Measurements from ENCODE around the gene PPM1J.

PPM1J gene

GRCh38 chr1:112704391-112704933, 10.7 kb downstream of the PPM1J start:
- DNase-seq (ENCODE audit: low spot score), result no peak

GRCh38 chr1:112703706-112704105, 11.4 kb downstream of the PPM1J start:
- DNase-seq (ENCODE audit: low spot score), result no peak

- DNase-seq (ENCODE audit: low spot score), result no peak
Measured at GRCh38 chr1:112702420-112703261, 12.5 kb downstream of the PPM1J start.

GRCh38 chr1:112702067-112702395, 13.1 kb downstream of the PPM1J start:
- DNase-seq (ENCODE audit: low spot score), result no peak

- DNase-seq (ENCODE audit: low spot score), result no peak
Measured at GRCh38 chr1:112701227-112702066, 13.7 kb downstream of the PPM1J start.

- peak; percentile 79 for DNase-seq (ENCODE audit: low spot score)
Measured at GRCh38 chr1:112700290-112701226, 14.6 kb downstream of the PPM1J start.

- no peak for DNase-seq (ENCODE audit: low spot score)
Measured at GRCh38 chr1:112699425-112700144, 15.5 kb downstream of the PPM1J start.

GRCh38 chr1:112698366-112699310, 16.5 kb downstream of the PPM1J start:
- DNase-seq (ENCODE audit: low spot score), result peak; percentile 61

GRCh38 chr1:112697781-112698201, 17.3 kb downstream of the PPM1J start:
- DNase-seq (ENCODE audit: low spot score), result no peak

- no peak for DNase-seq (ENCODE audit: low spot score)
Measured at GRCh38 chr1:112696578-112697314, 18.4 kb downstream of the PPM1J start.

- no peak for DNase-seq (ENCODE audit: low spot score)
Measured at GRCh38 chr1:112695276-112695675, 19.9 kb downstream of the PPM1J start.

- DNase-seq (ENCODE audit: low spot score), result no peak
Measured at GRCh38 chr1:112694363-112694929, 20.7 kb downstream of the PPM1J start.

- no peak for DNase-seq (ENCODE audit: low spot score)
Measured at GRCh38 chr1:112693821-112694220, 21.3 kb downstream of the PPM1J start.

GRCh38 chr1:112692681-112693080, 22.5 kb downstream of the PPM1J start:
- no peak for DNase-seq (ENCODE audit: low spot score)

GRCh38 chr1:112689842-112690237, 25.3 kb downstream of the PPM1J start:
- DNase-seq (ENCODE audit: low spot score), result no peak

GRCh38 chr1:112689196-112689841, 25.8 kb downstream of the PPM1J start:
- no peak for DNase-seq (ENCODE audit: low spot score)

GRCh38 chr1:112688781-112689193, 26.3 kb downstream of the PPM1J start:
- DNase-seq (ENCODE audit: low spot score), result no peak

- DNase-seq (ENCODE audit: low spot score), result no peak
Measured at GRCh38 chr1:112687785-112688496, 27.2 kb downstream of the PPM1J start.

Measured in HuH-7 (cell line).